GOT3 (cell line): ENCODE results near the gene TUBGCP3.
A peak's percentile ranks its signal among the peaks of the same experiment; 100 is the strongest.
"Not testable (repeated sequence)": the region's sequence is repeated elsewhere in the genome, so short reads cannot be mapped to it uniquely, and the experiment has no call there.

ENCODE experiments used
- DNase-seq: peaks from one replicate; lab custom pipeline; 2025; ENCODE audit warnings: mixed read lengths; lab: John Stamatoyannopoulos, UW

TUBGCP3 gene

DNA sequence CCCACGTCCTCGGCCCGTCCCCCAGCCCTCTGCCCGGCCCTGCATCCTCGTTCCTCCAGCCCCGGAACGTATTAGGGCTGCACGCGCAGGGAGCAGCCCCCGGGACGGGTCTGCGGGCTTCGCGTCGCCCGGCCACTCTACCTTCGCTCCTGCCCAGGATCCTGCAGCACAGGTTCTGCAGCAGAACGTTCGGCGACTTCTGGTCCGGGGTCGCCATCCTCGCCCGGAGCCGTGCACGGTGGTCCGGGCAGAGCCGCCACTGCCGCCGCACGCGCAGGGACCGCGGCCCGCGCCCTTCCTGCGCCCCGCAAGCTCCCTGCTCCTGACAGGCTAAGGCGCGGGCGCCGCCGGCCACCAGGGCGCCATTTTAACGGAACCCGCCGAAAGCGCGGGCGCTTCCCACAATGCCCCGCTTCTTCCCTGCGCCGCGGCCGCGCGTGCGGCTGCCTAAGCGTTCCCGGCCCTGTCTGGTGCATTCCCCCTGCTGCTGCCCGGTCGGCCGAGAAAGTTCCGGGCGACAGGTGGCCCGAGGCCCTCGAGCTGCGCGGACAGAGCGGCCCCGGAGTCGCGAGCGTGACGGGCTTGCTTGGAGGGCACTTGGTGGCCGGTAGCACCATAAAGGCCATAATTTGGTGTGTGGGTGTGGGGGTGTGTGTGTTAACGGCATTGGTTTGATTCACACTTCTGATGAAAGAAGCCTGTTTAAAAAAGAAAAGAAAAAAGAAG is at the start of gene TUBGCP3:
TSS of gene TUBGCP3 (minus strand) at position 390 of the 726 bp plus-strand sequence. CDS start at position 217, 173 bp downstream.
- DNase-seq, result peak; percentile 30

DNA sequence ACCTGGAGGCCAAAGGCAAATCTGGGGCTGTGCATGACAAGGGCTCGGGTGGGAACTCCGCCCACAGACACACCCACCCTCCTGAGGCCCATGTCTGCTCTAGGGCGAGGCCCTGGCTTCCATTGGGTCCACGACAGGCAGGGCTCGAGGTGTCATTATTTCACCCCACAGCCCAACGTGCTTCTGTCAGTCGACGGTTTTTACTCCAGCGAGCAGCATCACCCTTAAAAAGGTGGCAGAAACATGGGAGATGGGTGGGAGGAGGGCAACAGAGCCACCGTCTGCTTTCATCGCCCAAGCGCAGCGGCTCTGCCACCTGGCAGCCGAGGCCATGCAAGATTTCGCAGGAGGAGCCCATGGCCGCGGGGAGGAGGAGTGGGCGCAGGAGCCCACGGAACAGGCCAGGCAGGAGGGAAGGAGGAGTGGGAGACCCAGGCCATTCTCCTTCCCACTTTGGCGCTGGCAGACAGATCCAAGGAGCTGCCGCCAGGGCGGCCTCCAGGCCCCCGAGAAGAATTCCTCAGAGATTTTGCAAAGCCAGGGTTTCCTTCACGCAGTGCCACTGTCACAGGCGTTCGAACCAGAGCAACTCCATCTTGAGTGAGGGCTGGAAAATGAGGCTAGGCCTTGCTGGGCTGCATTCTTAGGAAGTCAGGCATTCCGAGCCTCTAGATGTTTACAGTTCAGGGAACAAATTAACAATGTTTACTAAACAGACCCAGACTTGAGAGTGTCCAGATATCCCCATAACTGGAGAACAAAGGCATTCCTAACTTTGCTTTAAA is 49.3 kb upstream of the TUBGCP3 start:
- DNase-seq, result no peak

DNA sequence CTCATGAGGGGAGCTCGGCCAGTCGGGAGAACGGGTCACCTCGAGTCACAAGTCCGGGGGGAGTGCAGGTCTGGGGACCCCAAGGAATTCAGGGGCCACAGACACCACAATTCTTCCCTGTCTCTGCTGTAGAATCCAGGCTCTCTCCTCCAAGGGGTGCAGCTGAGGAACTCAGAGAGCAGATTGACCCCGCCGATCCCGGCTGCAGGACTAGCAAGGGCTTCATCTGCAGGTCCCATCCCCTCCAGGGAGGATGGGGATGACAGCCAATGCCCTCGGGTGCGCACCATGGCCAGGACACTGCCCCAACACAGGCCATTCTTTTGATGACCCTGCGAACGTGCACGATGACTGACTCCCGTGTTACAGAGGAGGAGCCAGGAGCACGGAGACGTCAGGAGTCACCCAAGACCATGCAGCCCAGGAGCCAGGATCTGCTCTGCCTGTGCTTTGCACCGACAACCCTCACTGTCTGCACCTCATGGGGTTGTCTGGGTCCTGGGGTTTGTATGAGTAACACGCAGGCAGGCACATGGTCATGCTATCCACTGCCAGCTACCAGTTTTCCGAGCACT is 48.5 kb upstream of the TUBGCP3 start:
- no peak for DNase-seq

DNA sequence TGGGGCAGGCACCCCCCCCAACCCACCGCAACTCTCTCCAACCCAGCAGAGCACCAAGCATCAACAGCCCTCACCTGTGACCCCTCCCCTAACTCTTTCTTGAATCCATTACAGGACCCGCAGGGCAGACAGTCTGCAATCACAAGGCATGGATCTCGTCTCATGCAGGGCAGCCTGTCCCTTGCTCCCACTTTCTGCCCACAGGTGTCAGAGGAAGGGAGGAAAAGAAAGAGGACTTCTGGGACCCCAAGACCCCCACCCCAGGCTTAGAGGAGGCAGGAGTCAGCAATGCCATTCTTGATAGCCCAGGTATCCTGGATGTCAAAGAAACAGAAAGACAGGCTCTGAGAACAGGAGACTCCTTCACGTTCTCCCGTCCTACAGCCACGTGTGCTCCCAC is 47.4 kb upstream of the TUBGCP3 start:
- no peak for DNase-seq

DNA sequence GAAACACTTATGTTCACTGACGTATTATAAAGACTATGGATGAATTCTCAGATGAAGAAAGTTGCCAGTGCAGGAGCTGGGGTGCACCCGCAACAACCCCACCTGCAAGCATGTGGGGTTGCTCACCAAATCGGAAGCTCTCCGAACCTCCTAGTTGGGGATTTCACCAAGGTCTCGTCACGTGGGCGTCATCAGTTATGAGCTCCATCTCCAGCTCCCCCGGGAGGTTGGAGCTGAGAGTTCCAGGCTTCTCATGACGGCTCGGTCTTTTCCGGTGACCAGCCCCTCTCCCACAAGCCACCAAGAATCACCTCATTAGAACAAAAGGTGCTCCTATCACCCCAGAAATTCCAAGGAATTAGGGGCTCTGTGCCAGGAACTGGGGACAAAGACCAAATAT is 46.1 kb upstream of the TUBGCP3 start:
- no peak for DNase-seq

- DNase-seq, result not testable (repeated sequence)
These were observed 42.3 kb upstream of the TUBGCP3 start for GRCh38 chr13:112630226-112630625.

DNA sequence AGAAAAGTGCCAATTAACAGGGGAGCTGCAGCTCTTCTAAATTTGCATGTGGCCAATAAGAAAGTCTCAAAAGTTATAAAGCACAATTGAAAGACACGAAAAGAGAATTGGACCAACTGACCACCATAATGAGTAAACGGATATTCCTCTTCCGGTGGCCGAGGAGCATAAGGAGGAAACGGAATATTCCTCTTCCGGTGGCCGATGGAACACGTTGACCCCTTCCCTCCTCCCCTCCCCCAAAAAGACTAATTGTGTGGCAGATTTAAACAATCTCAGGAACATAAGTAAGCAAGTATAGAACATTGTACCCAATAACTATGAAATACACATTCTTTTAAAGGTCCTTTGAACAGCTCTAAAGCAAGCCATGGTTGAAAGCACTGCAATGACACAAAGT is 41.2 kb upstream of the TUBGCP3 start:
- DNase-seq, result no peak

GRCh38 chr13:112627613-112628012 is 39.7 kb upstream of the TUBGCP3 start:
- not testable (repeated sequence) for DNase-seq

DNA sequence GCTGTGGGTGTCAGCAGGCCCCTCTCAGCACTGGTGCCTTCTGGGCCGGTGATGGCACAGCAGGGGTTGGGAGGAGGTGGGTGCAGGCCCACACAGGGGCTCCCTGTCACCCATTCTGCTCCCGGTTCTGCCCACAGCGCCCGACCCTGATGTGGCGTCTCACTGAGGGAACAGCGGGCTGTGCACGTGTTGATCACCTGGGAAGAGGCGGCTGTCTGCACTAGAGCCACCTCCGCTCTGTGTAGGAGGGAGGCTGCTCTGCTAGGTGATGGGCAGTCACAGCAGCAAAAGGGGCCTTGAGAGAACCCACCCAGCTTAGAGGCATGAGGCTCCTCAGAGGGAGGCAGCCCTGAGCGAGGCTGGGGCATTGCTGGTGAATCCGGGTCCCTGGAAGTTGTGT is 39.2 kb upstream of the TUBGCP3 start:
- no peak for DNase-seq

DNA sequence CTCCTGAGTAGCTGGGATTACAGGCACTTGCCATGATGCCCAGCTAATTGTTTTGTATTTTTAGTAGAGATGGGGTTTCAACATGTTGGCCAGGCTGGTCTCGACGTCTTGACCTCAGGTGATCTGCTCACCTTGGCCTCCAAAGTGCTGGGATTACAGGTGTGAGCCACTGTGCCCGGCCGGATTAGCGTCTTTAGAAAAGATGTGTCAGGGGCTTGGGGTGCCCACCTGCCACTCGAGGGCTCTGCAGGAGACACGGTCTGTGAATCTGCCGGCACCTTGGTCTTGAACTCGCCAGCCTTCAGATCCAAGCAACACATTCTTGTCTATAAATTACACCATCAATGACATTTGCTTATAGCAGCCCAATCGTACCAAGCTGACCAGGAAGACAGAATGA is 38.8 kb upstream of the TUBGCP3 start:
- DNase-seq, result no peak

DNA sequence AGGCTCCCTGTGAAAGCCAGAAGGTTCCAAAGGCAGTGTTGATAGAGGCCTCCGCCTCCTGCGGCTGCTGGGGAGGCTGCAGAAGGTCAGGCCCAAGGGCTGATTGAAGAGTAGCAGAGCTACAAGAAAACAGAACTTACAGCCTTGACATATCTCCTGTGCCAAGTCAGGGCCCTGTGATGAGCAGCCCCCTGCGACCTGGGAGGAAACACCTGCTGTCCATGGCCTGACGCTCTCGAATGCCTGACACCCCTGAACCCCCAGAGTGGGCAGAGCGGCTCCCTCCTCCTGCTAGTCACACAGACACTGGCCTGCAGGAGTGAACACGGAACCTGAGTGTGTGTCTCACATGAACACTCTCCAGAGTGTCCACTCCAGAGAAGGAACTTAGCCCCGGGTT is 38.2 kb upstream of the TUBGCP3 start:
- DNase-seq, result no peak

GRCh38 chr13:112625698-112626097 is 37.7 kb upstream of the TUBGCP3 start:
- no peak for DNase-seq

DNA sequence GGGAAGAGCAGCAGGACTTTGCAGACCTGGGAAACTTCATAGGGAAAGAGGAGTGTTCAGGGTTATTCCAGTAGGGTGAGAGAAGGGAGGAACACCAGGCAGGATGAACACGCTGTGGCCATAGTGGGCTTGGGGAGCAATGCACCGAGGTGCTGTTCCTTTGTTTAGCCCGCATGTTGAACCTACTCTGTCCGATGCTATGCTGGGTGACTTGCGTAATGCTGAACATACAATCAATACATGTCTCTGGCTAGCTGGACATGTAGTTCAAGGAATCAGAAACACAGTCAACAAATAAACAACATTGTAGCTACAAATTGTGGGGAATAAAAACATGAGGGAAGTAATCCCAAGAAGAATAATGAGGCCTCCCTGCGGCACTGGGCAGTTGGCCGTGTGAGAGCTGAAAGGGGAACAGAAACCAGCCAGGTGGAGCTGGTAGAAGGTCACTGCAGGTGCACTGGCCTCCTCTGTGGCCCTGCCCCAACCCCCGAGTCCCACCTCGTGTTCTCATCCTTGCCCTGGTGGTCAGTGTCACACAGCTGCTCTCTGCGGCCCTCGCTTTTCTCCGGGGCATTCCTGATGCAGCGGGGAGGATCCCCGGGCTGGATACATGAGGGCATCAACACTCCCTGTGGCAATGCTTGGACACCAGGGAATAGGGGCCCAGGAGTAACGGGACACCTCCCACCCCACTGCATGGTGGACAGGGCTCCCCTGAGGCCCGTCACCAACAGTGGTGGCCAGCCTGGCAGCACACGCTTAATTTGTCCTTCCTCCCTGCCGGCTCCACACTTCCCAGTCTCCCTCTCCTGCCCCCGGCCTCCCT is 36.9 kb upstream of the TUBGCP3 start:
- DNase-seq, result no peak

DNA sequence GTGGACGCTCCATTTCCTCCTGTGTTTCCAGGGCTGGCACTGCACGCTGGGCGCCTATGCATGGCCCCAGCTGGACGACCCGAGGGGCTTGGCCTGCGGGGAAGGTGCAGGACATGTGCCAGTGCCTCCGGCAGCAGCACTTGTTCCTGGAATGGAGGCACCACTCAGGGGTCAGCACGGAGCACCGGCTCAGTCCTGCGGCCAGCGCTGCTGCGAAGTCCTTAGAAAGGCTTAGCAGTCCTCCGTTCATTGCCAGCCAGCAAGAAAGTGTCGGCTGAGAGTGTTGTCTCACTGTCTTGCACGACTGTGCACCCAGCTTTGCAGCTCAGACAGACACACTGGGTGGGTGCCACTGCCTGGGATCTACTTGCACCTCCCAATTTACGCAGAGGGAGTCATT is 36.1 kb upstream of the TUBGCP3 start:
- DNase-seq, result no peak

DNA sequence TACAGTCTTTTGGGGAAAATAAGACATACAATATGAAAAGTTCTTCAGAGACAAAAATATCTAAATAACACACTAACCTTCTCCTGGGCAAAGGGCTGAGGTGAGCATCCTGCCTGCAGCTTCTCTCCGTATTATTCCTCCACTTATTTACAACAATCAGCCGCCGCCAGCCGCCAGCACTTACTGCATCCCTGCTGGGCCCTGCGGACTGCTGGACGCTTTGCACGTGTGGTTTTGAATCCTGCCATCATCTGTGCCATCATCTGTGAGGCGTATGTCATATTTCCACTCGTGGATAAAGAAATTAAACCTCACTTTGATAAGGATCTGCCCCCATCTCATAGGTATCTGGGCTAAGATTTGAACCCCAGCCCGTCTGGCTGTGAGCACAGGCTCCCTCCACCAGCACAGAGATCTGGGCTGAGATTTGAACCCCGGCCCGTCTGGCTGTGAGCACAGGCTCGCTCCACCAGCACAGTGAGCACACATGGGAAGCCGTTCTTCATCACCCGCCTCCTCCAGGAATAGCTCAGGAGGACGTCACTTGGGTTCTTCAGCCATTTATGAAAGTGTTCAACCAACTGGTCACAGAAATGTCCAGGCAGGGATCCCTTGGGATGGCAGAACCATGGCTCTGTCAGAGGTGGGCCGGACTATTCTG is 35.2 kb upstream of the TUBGCP3 start:
- no peak for DNase-seq

- no peak for DNase-seq
These were observed 34.4 kb upstream of the TUBGCP3 start for GRCh38 chr13:112622375-112622774.

DNA sequence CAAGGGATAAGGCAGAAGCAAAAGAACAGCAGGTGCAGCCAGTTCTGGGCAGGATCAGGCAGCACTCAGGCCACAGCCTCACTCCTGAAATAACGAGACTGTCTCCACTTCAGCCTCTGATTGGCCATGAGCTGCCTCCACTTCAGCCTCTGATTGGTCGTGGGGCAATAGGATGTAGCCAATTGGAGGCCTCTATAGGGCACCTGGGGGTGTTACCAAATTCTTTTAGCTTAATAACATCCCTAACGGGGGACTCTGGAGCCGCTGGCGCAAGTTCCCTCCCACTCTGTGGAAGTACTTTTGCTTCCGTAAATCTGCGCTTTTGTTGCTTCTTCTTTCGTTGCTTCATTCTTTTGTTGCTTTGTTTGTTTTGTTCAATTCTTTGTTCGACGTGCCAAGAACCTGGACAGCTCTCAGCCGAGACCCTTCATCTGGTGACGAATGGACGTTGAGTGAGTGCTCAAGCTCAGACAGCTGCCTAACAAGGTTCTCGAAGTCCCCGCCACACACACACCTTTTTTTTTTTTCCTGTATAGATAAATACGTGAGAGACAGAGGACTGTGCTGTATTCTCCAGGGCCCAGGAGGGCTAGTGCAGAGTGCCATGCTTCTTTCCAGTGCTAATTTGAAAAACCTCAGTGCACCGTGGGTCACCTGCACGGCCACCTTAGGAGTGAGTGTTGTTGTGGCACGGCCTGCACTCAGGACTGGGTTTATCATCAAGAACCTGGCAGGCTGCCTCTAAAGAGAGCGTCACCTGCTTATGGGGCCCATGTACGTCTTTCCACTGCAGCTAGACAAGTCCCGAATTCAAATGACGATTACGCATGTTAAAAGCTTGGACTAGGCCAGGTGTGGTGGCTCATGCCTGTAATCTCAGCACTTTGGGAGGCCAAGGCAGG is 32.0 kb upstream of the TUBGCP3 start:
- DNase-seq, result no peak

GRCh38 chr13:112618501-112618900 is 30.5 kb upstream of the TUBGCP3 start:
- no peak for DNase-seq

DNA sequence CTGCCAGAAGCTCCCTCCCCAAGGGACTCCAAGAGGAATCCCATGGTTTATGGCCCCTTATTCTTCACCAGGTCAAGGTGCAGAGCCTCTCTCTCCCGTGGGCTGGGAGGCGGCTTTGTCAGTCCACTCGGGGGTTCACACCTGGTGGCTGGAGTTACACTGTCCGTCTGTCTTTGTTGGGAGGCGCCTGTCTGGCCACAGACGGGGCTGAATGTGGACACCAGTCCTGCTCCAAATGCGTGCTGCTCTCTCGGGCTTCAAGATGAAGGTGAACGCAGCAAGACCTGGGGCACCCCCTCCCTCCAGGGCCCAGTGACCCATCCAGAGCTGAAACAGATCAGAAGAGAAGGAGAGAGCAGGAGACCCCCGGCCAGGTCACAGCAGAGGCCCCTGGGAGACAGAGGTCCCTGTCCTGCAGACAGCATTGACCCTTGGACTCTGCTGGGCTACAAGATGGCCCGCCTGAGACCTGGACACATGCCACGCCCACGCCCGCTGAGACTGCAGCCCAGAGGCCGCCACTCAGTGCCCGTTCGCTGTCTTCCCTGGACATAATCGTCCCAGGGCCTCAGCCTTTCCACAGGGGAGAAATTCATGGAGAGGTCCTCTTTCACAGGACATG is 29.9 kb upstream of the TUBGCP3 start:
- DNase-seq, result no peak
